IPS-15b (cell line): ENCODE results near the gene SRM.
"Not testable (repeated sequence)": the region's sequence is repeated elsewhere in the genome, so short reads cannot be mapped to it uniquely, and the experiment has no call there.

Experiments used
- H3K27me3 ChIP-seq: one replicate; pipeline ENCODE4 v1.6.1; 2013; ENCODE audit warnings: low read length; ENCODE audit not compliant: control insufficient read depth, insufficient read depth
- H3K36me3 ChIP-seq: one replicate; pipeline ENCODE4 v1.6.1; 2013; ENCODE audit warnings: low read length; ENCODE audit not compliant: control insufficient read depth, insufficient read depth
- H3K4me1 ChIP-seq: one replicate; pipeline ENCODE4 v1.6.1; 2013; ENCODE audit warnings: mild to moderate bottlenecking, low read length; ENCODE audit not compliant: control insufficient read depth, insufficient read depth
- H3K4me3 ChIP-seq: one replicate; pipeline ENCODE4 v1.5.1; 2013; ENCODE audit warnings: low read depth, low read length
- H3K9ac ChIP-seq: one replicate; pipeline ENCODE4 v1.6.1; 2013; ENCODE audit warnings: low read depth, mild to moderate bottlenecking, low read length
- H3K9me3 ChIP-seq: one replicate; pipeline ENCODE4 v1.6.1; 2013; ENCODE audit warnings: mild to moderate bottlenecking, low read length; ENCODE audit not compliant: control insufficient read depth, insufficient read depth

The SRM gene

DNA sequence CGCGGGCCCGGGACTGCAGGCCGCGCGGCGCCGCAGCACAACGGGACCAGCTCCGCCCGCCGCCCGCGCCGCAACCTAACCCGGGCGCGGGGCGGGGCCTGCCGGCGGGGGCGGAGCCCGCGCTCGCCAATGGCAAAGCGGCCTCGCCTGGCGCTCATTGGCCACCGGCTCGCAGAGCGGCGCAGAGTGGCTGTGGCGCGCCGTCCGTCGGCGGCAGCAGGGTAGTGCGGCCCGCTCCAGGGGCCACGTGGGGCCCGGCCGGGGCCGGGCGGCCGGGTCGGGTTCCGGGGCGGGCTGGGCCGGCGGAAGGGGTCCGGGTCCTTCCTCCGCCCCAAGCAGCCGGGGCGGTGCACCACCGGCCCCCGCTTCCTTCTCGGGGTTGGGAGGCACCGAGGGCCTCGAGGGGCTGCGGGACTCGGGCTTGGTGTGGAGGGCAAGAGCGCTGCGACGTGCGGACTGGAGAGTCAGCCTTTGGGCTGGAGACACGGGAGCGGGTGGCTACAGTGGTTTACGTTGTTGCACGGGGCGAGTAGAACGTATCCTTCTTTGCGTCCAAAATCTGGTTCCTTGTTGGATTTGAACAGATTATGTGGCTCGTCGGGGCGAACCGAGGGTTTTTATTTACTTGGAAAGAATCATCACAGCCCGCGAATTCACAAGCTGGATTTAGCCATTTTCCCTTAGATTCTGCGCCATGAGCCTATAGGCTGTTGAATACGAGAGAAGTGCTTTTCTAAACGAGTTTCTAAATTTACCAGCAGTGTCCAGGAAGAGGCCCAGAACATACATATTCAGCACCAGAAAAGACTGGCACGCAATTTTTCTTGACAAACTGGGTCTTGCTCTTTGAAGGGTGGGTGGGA lies at the start of gene SRM:
Gene SRM (minus strand): TSS at position 51 of the 863 bp plus-strand sequence. CDS start 75 bp downstream, outside the sequence.
- Histone ChIP-seq H3K9me3 (no peaks in the 10 kb centered on the region), H3K4me3 (peak within 1 kb of the TSS; percentile 97), H3K36me3 (peaks cover 25% of the 10 kb centered on the region), H3K9ac (peak within 1 kb of the TSS; percentile 91), H3K4me1 (peaks cover 3% of the 10 kb centered on the region), H3K27me3 (no peaks in the 10 kb centered on the region)

DNA sequence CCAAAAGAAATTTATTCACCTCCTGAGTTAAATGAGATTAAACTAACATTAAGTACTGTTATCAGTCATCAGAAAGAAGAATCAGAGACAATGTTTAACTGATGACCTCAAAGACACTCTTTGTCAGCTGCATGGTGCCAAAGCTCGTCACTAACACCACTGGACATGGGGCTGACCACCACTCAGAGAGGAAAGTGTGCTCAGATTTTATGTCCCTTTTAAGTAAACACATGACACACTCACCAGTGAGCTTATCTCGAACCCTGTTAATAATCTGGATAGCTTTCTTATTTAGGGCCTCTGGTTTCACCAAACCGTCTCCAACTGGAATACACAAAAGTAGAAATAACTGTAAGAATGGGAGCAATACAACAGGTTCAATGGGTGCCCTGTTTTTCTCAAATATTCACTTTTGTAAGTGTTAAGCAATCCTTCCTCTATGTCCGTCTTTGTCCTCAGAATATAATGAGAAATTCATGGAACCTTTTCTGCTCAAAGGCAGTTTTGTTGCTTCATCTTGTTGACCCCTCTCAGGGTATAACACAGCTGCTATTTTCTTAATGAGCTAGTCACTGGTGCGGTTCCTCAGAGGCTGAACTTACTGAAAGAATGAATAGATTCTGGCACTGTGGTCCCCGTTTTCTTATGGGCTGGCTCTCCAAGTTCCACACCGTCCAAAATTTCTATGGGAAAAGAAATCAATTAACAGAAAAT lies 49.4 kb upstream of the SRM start:
- Histone ChIP-seq H3K27me3 (no peaks in the 10 kb centered on the region), H3K9ac (no peak overlapping the region), H3K4me3 (no peak overlapping the region), H3K36me3 (peaks cover 19% of the 10 kb centered on the region), H3K9me3 (no peaks in the 10 kb centered on the region), H3K4me1 (no peaks in the 10 kb centered on the region)

DNA sequence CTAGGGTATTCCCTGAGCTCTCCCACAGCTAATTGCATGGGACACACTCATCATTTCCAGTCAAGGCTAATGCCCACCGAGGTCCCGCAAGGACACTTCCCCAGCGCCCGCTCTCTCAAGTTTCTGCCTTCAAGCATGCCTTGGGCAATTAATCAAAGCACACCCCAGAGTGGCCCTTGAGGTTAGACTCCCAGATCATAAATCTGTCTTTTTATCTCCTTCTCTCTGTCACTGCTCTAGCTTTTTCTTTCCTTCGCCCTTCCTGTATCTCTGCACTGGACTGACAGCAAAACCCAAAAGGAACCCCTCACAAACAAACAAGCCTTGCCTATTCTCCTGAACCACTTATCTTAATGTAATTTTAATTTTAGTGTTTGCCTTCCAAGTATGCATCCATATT lies 47.8 kb upstream of the SRM start:
- no peak overlapping the region for H3K9ac ChIP-seq
- H3K27me3 ChIP-seq: no peaks in the 10 kb centered on the region
- no peak overlapping the region for H3K4me3 ChIP-seq
- peaks cover 15% of the 10 kb centered on the region for H3K36me3 ChIP-seq
- no peaks in the 10 kb centered on the region for H3K9me3 ChIP-seq
- no peaks in the 10 kb centered on the region for H3K4me1 ChIP-seq

DNA sequence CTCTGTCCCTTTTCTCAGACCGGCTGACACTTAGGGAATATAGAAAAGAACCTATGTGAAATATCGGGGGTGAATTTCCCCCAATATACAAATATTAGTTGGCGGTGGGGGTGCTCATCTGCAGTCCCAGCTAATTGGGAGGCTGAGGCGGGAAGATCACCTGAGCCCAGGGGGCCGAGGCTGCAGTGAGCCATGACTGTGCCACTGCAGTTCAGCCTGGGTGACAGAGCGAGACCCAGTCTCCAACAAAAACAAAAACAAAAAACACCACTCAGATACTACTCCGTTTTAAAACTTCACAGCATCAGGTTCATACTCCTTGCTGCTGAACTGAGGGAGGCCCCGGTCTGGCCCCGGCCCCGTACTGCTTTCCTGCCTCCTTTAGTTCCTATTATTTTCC lies 45.8 kb upstream of the SRM start:
- Histone ChIP-seq H3K27me3 (no peaks in the 10 kb centered on the region), H3K4me3 (no peak overlapping the region), H3K4me1 (no peaks in the 10 kb centered on the region), H3K9ac (no peak overlapping the region), H3K36me3 (peaks cover 15% of the 10 kb centered on the region), H3K9me3 (no peaks in the 10 kb centered on the region)

DNA sequence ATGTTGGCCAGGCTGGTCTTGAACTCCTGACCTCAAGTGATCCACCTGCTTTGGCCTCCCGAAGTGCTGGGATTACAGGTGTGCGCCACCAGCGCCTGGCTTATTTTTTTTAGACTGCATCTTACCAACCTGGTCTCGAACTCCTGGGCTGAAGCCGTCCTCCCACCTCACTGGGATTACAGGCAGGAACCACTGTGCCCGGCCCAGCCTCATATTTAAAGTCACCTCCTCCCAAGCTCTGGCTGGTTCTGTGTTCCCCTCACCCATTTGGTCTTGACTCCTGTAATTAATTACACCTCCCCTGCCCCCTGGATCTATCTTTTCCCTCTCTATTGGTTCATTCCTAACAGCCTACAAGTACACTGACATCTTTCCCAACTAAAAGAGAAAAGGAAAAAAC lies 41.5 kb upstream of the SRM start:
- Histone ChIP-seq H3K27me3 (no peaks in the 10 kb centered on the region), H3K36me3 (peaks cover 2% of the 10 kb centered on the region), H3K4me3 (no peak overlapping the region)

DNA sequence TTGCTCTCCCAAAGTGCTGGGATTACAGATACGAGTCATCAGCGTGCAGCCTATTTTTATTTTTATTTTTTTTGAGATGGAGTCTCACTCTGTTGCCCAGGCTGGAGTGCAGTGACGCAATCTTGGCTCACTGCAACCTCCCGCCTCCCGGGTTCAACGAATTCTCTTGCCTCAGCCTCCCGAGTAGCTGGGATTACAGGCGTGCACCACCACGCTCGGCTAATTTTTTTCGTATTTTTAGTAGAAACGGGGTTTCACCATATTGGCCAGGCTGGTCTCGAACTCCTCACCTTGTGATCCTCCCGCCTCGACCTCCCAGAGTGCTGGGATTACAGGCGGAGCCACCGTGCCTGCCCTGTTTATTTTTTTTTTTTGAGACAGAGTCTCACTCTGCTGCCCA lies 41.0 kb upstream of the SRM start:
- H3K4me3 ChIP-seq, H3K36me3 ChIP-seq, H3K9me3 ChIP-seq, H3K27me3 ChIP-seq, H3K4me1 ChIP-seq, H3K9ac ChIP-seq: not testable (repeated sequence)

More for the DNA sequence above, 41.5 kb upstream of the SRM start:
- peaks cover 5% of the 10 kb centered on the region for H3K4me1 ChIP-seq
- no peaks in the 10 kb centered on the region for H3K9me3 ChIP-seq
- no peak overlapping the region for H3K9ac ChIP-seq

DNA sequence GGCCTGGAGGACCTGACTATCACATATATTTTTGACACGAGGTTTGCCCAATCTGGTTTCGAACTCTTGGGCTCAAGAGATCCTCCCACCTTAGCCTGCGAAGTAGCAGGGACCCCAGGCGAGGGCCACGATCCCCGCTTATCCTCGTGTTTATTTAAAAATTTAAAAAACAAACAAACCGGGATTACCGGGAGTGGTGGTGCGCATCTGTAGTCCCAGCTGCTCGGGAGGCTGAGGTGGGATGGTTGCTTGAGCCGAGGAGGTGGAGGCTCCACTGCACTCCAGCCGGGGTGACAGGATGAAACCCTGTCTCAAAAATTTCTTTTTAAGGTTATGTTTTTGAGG lies 40.3 kb upstream of the SRM start:
- no peaks in the 10 kb centered on the region for H3K9me3 ChIP-seq
- H3K36me3 ChIP-seq: no peaks in the 10 kb centered on the region

DNA sequence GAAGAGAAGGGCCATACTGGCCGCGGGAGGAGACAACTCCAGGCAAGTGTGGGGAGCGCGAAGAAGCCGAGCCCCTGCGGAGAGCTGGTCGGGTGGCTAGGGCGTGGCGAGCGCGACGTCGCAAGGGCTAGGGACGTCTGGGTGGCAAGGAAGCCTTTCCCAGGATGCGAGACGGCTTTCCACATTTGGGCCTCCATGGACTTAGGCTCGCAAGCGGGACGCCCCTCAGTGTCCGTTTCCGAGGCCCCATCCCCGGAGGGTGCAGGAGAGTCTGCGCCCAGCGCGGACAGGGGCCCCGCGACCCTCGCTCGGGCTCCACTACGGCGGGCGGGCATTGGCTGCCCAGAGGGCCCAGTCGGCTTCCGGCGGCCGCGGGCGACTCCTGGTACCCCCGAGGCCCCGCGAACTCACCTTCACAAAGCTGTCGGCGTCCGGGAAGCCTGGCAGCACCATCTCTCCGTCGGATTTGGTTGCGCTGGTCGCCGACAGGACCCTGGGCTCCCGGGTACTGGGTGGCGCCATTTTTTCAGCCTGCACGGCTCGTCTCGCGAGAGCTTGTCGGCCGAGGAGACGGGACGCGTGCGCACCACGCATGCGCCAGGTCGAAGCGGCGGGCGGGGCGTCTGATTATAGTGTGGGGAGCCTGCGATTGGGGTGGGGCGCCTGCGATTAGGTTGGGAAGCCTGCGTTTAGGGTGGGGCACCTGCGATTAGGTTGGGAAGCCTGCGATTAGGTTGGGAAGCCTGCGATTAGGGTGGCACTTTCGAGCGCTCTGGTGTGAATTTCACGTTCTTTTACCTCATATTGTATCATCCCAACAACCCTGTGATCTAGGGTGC lies 39.7 kb upstream of the SRM start, which contains the start of gene EXOSC10:
Gene EXOSC10 (minus strand): TSS at position 560 of the 839 bp plus-strand sequence. CDS start 38 bp downstream, at position 522.
- Histone ChIP-seq H3K9ac (peak within 1 kb of the TSS; percentile 96), H3K27me3 (no peaks in the 10 kb centered on the region), H3K4me3 (peak within 1 kb of the TSS; percentile 97), H3K9me3 (no peaks in the 10 kb centered on the region), H3K36me3 (peaks cover 3% of the 10 kb centered on the region), H3K4me1 (peaks cover 5% of the 10 kb centered on the region)

More for the DNA sequence above, 40.3 kb upstream of the SRM start:
- H3K4me1 ChIP-seq: peaks cover 5% of the 10 kb centered on the region
- no peaks in the 10 kb centered on the region for H3K27me3 ChIP-seq
- peak overlapping the region; percentile 49 for H3K9ac ChIP-seq
- H3K4me3 ChIP-seq: peak overlapping the region; percentile 97

DNA sequence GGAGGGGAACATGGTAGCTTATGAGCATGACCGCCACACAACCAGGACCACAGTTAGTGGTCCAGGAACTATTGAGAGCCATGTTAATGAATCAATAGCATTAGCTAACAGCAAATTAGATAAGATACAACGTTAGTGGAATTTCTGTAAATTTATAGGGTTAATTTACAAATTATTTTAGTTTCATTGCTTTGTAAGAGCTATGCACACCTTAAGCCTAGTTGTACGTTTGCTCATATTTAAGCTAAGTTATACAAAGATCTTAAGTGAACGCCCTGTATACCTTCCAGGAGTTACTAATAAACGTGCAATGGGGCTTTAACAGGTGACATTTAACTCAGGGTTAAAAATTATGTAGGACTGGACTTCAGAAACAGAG lies 39.1 kb upstream of the SRM start:
- H3K9ac ChIP-seq: peak overlapping the region; percentile 96
- peaks cover 9% of the 10 kb centered on the region for H3K36me3 ChIP-seq
- no peaks in the 10 kb centered on the region for H3K27me3 ChIP-seq
- peaks cover 5% of the 10 kb centered on the region for H3K4me1 ChIP-seq
- peak overlapping the region; percentile 97 for H3K4me3 ChIP-seq
- no peaks in the 10 kb centered on the region for H3K9me3 ChIP-seq

DNA sequence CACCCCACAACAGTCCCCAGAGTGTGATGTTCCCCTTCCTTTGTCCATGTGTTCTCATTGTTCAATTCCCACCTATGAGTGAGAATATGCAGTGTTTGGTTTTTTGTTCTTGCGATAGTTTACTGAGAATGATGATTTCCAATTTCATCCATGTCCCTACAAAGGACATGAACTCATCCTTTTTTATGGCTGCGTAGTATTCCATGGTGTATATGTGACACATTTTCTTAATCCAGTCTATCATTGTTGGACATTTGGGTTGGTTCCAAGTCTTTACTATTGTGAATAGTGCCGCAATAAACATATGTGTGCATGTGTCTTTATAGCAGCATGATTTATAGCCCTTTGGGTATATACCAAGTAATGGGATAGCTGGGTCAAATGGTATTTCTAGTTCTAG lies 24.0 kb upstream of the SRM start:
- H3K9ac ChIP-seq, H3K4me1 ChIP-seq, H3K9me3 ChIP-seq, H3K4me3 ChIP-seq, H3K27me3 ChIP-seq: not testable (repeated sequence)
- H3K36me3 ChIP-seq: peaks cover 45% of the 10 kb centered on the region

DNA sequence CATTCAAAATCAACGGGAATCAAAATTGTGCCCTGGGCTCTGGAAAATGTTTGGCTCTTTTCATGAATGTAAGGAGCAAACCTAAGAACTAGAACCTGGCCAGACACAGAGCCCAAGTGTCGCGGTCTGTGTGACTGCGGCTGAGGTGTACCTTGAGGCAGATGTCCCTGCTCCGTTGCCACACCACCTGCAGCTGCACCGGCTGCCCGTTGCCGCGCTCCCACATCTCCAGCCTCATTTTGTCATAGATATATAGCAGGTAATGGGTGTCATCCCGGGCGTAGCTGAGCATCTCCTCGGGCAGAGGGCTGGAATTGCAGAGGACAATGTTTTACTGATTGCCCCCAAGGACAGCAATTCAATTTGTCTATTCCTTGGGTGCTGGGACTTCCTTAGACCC lies 21.1 kb upstream of the SRM start:
- H3K9ac ChIP-seq: no peak overlapping the region
- H3K4me1 ChIP-seq: no peaks in the 10 kb centered on the region
- peaks cover 56% of the 10 kb centered on the region for H3K36me3 ChIP-seq
- no peaks in the 10 kb centered on the region for H3K9me3 ChIP-seq
- H3K4me3 ChIP-seq: no peak overlapping the region
- no peaks in the 10 kb centered on the region for H3K27me3 ChIP-seq
